Neural cell (in vitro differentiated cells): ENCODE results near the gene CABP1. TPM values are rescaled to one million over a fixed set of nuclear protein-coding genes. Genes with fewer than 3 reads are reported as not detected.

Source experiments
- H2AFZ ChIP-seq: fragments of 200-600, 300-800 bp; sonication (generic), shearing (Covaris generic); 2 replicates; pipeline ENCODE4 v1.6.0; 2014; ENCODE audit warnings: low read depth, mild to moderate bottlenecking, antibody characterized with exemption, low read length, moderate library complexity
- H3F3A ChIP-seq: fragments of 200-600 bp; shearing (Covaris generic); 2 replicates; pipeline ENCODE4 v1.6.1; 2016; ENCODE audit warnings: mild to moderate bottlenecking, moderate library complexity, mixed read lengths, antibody characterized with exemption, low read length; ENCODE audit not compliant: insufficient read depth, poor library complexity, severe bottlenecking
- H3K27ac ChIP-seq: fragments of 200-600, 300-800 bp; sonication (generic), shearing (Covaris generic); 2 replicates; pipeline ENCODE4 v1.5.1; 2014; ENCODE audit warnings: mild to moderate bottlenecking, low read length, moderate library complexity
- H3K27me3 ChIP-seq: fragments of 300-800, 200-600 bp; sonication (generic), shearing (Covaris generic); 2 replicates; pipeline ENCODE4 v1.6.0; 2014; ENCODE audit warnings: mild to moderate bottlenecking, low read depth, low read length, moderate library complexity; ENCODE audit not compliant: insufficient read depth
- H3K36me3 ChIP-seq: fragments of 300-800, 200-600 bp; sonication (generic), shearing (Covaris generic); 2 replicates; pipeline ENCODE4 v1.5.1; 2014; ENCODE audit warnings: mild to moderate bottlenecking, antibody characterized with exemption, low read length, moderate library complexity; ENCODE audit not compliant: insufficient read depth
- H3K4me2 ChIP-seq: fragments of 300-800, 200-600 bp; sonication (generic), shearing (Covaris generic); 2 replicates; pipeline ENCODE4 v1.6.0; 2014; ENCODE audit warnings: mild to moderate bottlenecking, low read length
- H3K4me3 ChIP-seq: fragments of 300-800, 200-600 bp; sonication (generic), shearing (Covaris generic); 2 replicates; pipeline ENCODE4 v1.5.1; 2014; ENCODE audit warnings: mild to moderate bottlenecking, low read length, moderate library complexity
- H3K79me2 ChIP-seq: fragments of 200-600 bp; shearing (Covaris generic); replicated peaks from 2 replicates; pipeline ENCODE4 v1.6.0; 2014; ENCODE audit warnings: mild to moderate bottlenecking, low read length, moderate library complexity; ENCODE audit not compliant: insufficient read depth
- H3K9ac ChIP-seq: fragments of 300-800, 200-600 bp; sonication (generic), shearing (Covaris generic); 2 replicates; pipeline ENCODE4 v1.6.1; 2016; ENCODE audit warnings: mild to moderate bottlenecking, low read length, mixed read lengths
- H3K9me2 ChIP-seq: fragments of 200-600 bp; shearing (Covaris generic); 2 replicates; pipeline ENCODE4 v1.6.1; 2016; ENCODE audit warnings: mild to moderate bottlenecking, low read length, mixed read lengths; ENCODE audit not compliant: insufficient read depth
- H3K9me3 ChIP-seq: fragments of 200-600, 300-800 bp; sonication (generic), shearing (Covaris generic); 2 replicates; pipeline ENCODE4 v1.6.1; 2016; ENCODE audit warnings: mild to moderate bottlenecking, mixed run types, low read length, moderate library complexity, mixed read lengths
- H4K20me1 ChIP-seq: fragments of 200-600 bp; shearing (Covaris generic); 2 replicates; pipeline ENCODE4 v1.6.1; 2016; ENCODE audit warnings: mild to moderate bottlenecking, mixed run types; ENCODE audit not compliant: insufficient read depth
- CTCF ChIP-seq: fragments of 450-650 bp; IDR thresholded peaks from 2 replicates; pipeline ENCODE4 v1.5.1; 2014; ENCODE audit warnings: antibody characterized with exemption, mild to moderate bottlenecking, moderate library complexity; ENCODE audit not compliant: poor library complexity, severe bottlenecking
- EP300 ChIP-seq: fragments of 450-650 bp; conservative IDR thresholded peaks from 2 replicates; pipeline ENCODE4 v1.6.1; 2014; ENCODE audit warnings: antibody characterized with exemption, mild to moderate bottlenecking, moderate library complexity; ENCODE audit not compliant: poor library complexity, severe bottlenecking
- EZH2 ChIP-seq: fragments of 200-600, 300-800 bp; shearing (Covaris generic), sonication (generic); IDR thresholded peaks from 2 replicates; pipeline ENCODE4 v1.6.1; 2014; ENCODE audit warnings: antibody characterized with exemption, low read length, borderline replicate concordance, mild to moderate bottlenecking; ENCODE audit not compliant: insufficient read depth, poor library complexity, severe bottlenecking
- MXI1 ChIP-seq: fragments of 450-650 bp; conservative IDR thresholded peaks from 2 replicates; pipeline ENCODE4 v1.6.1; 2014; ENCODE audit warnings: antibody characterized with exemption, mild to moderate bottlenecking; ENCODE audit not compliant: poor library complexity, severe bottlenecking
- POLR2AphosphoS5 ChIP-seq: IDR thresholded peaks from 2 replicates; pipeline ENCODE4 v1.6.1; 2012
- RAD21 ChIP-seq: fragments of 450-650 bp; conservative IDR thresholded peaks from 2 replicates; pipeline ENCODE4 v1.6.1; 2014; ENCODE audit warnings: antibody characterized with exemption, mild to moderate bottlenecking, moderate library complexity
- REST ChIP-seq: IDR thresholded peaks from 2 replicates; pipeline ENCODE4 v1.6.1; 2012; ENCODE audit warnings: borderline replicate concordance
- SMC3 ChIP-seq: fragments of 450-650 bp; conservative IDR thresholded peaks from 2 replicates; pipeline ENCODE4 v1.6.1; 2014; ENCODE audit warnings: antibody characterized with exemption, mild to moderate bottlenecking, moderate library complexity; ENCODE audit not compliant: poor library complexity
- TAF1 ChIP-seq: IDR thresholded peaks from 2 replicates; pipeline ENCODE4 v1.6.1; 2012; ENCODE audit warnings: low read depth
- polyA plus RNA-seq: library from polyadenylated mRNA; depleted of rRNA; stranded (reverse); fragments of >200 nt; gene quantifications from 2 replicates; pipeline ENCODE4 v1.2.3, GENCODE V29; 2014

The CABP1 gene
- polyA plus RNA-seq, 1 donor from 2014 or later: 0.71 TPM

GRCh38 chr12:120687578-120688289 lies 47.3 kb downstream of the CABP1 start:
- Histone ChIP-seq H4K20me1 (no peaks in the 10 kb centered on the region), H3K36me3 (no peaks in the 10 kb centered on the region), H3F3A (no peaks in the 10 kb centered on the region), H3K79me2 (peaks cover 39% of the 10 kb centered on the region), H3K9ac (peak overlapping the region; percentile 87), H2AFZ (peak overlapping the region; percentile 21), H3K9me2 (no peaks in the 10 kb centered on the region), H3K4me3 (peak overlapping the region; percentile 89), H3K27me3 (no peaks in the 10 kb centered on the region), H3K9me3 (no peaks in the 10 kb centered on the region), H3K27ac (peak overlapping the region; percentile 52), H3K4me2 (peak overlapping the region; percentile 71)
- TF ChIP-seq REST: no peak
- no peak for TF ChIP-seq TAF1
- TF ChIP-seq EP300: no peak
- no peak for TF ChIP-seq SMC3
- TF ChIP-seq CTCF: no peak
- no peak for TF ChIP-seq EZH2
- TF ChIP-seq RAD21: no peak
- TF ChIP-seq MXI1: no peak
- no peak for TF ChIP-seq POLR2AphosphoS5

GRCh38 chr12:120688527-120689071 lies 48.2 kb downstream of the CABP1 start:
- TF ChIP-seq RAD21: no peak
- TF ChIP-seq EZH2: no peak
- no peak for TF ChIP-seq POLR2AphosphoS5
- TF ChIP-seq CTCF: no peak
- no peak for TF ChIP-seq REST
- TF ChIP-seq MXI1: no peak
- no peak for TF ChIP-seq SMC3
- no peak for TF ChIP-seq EP300
- no peak for TF ChIP-seq TAF1
- no peaks in the 10 kb centered on the region for H3F3A ChIP-seq
- no peaks in the 10 kb centered on the region for H3K36me3 ChIP-seq
- H3K27ac ChIP-seq: no peak overlapping the region
- no peak overlapping the region for H2AFZ ChIP-seq
- H3K4me3 ChIP-seq: peak overlapping the region; percentile 89
- H3K27me3 ChIP-seq: no peaks in the 10 kb centered on the region
- H3K4me2 ChIP-seq: peak overlapping the region; percentile 71
- H4K20me1 ChIP-seq: no peaks in the 10 kb centered on the region
- H3K79me2 ChIP-seq: peaks cover 39% of the 10 kb centered on the region
- H3K9me2 ChIP-seq: no peaks in the 10 kb centered on the region
- H3K9me3 ChIP-seq: no peaks in the 10 kb centered on the region
- H3K9ac ChIP-seq: no peak overlapping the region
